Measurements from ENCODE around the gene P2RX2.

P2RX2 gene

DNA sequence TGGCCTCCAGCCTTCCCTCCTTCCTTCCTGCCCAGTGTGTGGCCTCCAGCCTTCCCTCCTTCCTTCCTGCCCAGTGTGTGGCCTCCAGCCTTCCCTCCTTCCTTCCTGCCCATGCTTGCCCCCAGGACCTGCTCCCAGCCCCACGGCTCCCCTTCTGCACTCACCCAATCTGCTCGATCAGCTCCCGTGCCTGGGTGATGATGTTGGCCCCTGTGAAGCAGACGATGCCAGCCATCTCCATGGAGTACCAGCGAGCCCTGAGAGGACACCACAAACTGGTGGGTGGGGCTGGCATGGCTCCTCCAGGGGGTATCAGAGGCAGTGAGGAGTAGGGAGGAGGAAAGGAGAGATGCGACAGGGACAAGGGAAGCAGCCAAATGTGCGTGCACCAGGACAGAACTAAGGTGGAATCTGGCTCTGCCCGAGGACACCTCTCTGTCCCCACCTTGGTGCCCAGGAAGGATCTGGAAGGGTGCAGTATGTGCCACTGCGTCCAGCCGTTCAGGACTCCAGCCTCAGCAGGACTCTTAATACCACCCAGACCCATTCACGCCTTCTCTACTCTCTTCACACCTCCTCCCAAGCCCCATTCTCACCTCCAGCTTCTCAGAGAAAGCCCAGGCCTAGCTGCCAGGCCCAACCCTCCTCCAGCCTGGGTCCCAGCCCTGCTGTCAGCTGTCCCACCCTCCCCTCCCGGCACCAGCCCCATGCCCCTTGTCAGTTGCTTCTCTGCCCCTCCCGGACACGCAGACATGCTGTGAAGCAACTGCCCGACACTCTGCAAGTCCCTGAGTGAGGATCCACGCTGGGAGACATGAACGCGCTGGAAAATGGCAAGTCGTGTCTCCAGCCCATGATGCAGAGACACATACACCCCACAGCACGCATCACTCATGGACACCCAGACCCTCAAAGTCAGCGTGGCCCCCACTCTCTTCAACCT is 45.9 kb downstream of the P2RX2 start:
- no peak for DNase-seq

DNA sequence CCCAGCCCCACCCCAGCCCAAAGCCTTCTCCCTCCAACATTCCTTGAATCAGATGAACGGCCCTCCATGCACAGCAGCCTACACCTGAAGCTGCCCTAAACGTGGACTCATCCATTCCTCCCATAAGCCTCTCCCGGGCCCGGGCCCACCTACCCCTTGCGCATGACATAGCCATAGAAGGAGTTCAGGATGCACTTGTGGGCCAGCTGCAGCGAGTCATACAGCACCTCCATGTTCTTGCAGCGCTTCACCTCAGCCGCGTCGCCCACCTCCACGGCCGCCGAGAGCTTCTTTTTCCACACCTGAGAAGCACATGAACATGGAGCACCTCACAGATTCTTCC is 46.5 kb downstream of the P2RX2 start:
- no peak for DNase-seq

DNA sequence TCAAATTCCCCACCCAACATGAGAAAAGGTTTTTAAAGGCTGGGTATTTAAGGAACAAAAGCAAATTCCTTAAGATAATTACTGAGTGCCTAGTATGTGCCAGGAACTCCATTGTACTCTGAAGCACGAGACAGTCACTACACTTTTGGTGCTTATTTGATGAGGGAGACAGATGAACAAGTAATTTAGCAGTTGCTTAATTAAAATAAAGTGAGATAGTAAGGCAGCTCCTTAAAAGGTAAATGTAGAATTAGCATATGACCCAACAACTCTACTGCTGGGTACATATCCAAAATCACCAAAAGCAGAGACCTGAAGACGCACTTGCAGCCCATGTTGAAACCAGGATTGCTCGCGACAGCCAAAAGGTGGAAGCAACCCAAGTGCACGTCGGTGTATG is 47.2 kb downstream of the P2RX2 start:
- DNase-seq = no peak

DNA sequence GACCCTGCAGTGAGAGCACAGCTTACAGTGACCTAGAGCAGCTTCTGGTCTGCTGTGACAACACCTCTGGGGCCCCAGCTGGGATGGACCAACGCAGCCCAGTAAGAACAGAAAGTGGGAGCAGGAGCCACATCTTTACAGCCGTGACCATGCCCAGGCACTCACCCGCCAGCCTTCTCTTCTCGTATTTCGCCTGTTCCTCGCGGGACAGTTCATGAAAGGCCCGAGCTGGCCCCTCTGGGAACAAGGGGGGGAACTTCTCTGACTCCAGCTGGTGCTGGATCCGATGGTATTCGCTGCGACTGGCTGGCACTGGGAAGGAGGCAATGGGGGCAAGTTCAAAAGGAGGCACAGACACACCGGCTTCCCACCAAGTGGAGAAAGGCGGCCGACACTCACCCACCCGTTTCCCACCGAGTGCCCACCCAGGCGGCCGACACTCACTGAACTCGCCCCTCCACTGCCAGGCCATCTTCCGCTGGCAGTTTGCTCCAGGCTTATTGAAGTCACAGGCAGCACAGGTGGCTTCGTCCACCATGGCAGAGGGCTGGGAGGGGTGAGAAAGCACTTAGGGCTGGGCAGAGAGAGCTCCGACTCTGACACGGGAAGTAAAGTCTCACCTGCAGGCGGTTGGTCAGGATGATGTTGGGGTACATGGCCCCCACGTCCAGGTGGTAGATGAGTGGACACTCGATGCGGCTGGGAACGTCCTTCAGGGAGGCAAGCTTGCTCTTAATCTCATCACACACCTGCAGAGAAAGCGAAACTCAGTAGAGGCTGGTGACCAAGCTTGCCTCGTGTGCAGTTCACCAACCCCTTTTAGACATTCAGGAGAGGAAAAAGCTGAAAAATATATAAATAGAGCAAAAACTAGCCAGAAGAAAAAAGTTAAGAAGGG is 49.9 kb downstream of the P2RX2 start:
- DNase-seq = no peak

DNA sequence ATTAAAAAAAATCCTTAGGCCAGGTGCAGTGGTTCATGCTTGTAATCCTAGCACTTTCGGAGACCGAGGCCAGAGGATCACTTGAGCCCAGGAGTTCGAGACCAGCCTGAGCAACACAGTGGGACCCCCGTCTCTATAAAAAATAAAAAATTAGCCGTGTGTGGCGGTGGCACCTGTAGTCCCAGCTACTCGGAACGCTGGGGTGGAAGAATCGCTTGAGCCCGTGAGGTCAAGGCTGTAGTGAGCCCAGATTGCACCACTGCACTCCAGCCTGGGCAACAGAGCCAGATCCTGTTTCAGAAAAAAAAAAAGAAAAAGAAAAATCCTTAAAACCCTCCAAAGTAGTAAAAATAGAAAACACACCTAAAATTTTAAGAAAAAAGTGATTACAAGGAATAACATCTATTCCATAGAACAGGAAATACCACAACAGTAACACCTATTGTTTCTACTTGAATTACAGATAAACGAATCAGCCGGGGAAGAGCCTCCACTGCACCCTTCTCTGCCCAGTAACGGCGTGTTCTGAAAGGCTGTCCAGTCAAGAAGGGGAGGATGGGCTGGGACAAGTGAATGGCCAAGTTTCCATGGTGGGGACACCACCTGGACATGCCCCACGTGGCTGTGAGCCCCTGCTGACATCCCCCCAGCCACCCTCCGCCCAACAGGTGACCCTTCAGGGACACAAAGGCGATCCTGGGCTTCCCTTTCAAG is 50.7 kb downstream of the P2RX2 start:
- no peak for DNase-seq
